NB4 (cell line): ENCODE results near the gene CEBPZOS.
"Not testable (repeated sequence)": the region's sequence is repeated elsewhere in the genome, so short reads cannot be mapped to it uniquely, and the experiment has no call there.

ENCODE experiments used
- CTCF ChIP-seq: IDR thresholded peaks from one replicate; pipeline ENCODE4 v1.5.1; 2012; ENCODE audit warnings: low read depth, low read length
- MAX ChIP-seq: IDR thresholded peaks from 2 replicates; pipeline ENCODE4 v1.6.1; 2011; ENCODE audit warnings: low read depth, low read length
- MYC ChIP-seq: IDR thresholded peaks from 2 replicates; pipeline ENCODE4 v1.6.1; 2011; ENCODE audit warnings: low read depth, low read length
- POLR2A ChIP-seq: IDR thresholded peaks from 2 replicates; pipeline ENCODE4 v1.6.1; 2011; ENCODE audit warnings: mild to moderate bottlenecking; ENCODE audit not compliant: insufficient read length; ENCODE audit errors: extremely low read depth

GRCh38 chr2:37195862-37196319 is 405 bp upstream of the CEBPZOS start:
- not testable (repeated sequence) for TF ChIP-seq POLR2A, CTCF, MYC, MAX
